WTC11 (cell line): ENCODE results near the gene KIAA1671. TPM values are rescaled to one million over a fixed set of nuclear protein-coding genes. Genes with fewer than 3 reads are reported as not detected.
A peak's percentile ranks its signal among the peaks of the same experiment; 100 is the strongest.

Experiments
- ATAC-seq: fragments of 200-7000 bp; cut with Tn5 transposase; 2 replicates; pipeline ENCODE4 v1.10.0; 2021; ENCODE audit warnings: mild to moderate bottlenecking, moderate library complexity
- CTCF ChIA-PET: fragments of 300-600 bp; sonication (Branson Sonifier 250); formaldehyde crosslinking; loops from one replicate; lab custom pipeline; 2021; ENCODE audit warnings: antibody characterized with exemption; lab: Charles Lee
- POLR2A ChIA-PET: fragments of 350-600 bp; sonication (Branson Sonifier 250); formaldehyde crosslinking; loops from one replicate; lab custom pipeline; 2021; ENCODE audit warnings: antibody characterized with exemption; lab: Charles Lee
- DNase-seq: peaks from one replicate; pipeline ENCODE4 v3.0.0; 2021; ENCODE audit warnings: low spot score
- H3K27ac Mint-ChIP-seq: 2 replicates; pipeline ENCODE4 v1.8.0; 2021; ENCODE audit warnings: mixed read lengths
- H3K27me3 Mint-ChIP-seq: 2 replicates; pipeline ENCODE4 v1.8.0; 2021; ENCODE audit warnings: low read depth, mild to moderate bottlenecking, moderate library complexity, mixed read lengths
- H3K36me3 Mint-ChIP-seq: 2 replicates; pipeline ENCODE4 v1.8.0; 2021; ENCODE audit warnings: mixed read lengths
- H3K4me1 Mint-ChIP-seq: 2 replicates; pipeline ENCODE4 v1.8.0; 2022; ENCODE audit warnings: mixed read lengths
- H3K4me3 Mint-ChIP-seq: 2 replicates; pipeline ENCODE4 v1.8.0; 2021; ENCODE audit warnings: mild to moderate bottlenecking, moderate library complexity, mixed read lengths
- H3K9me3 Mint-ChIP-seq: 2 replicates; pipeline ENCODE4 v1.8.0; 2021; ENCODE audit warnings: mixed read lengths
- FOXP1 ChIP-seq: sonication (generic); formaldehyde crosslinking; IDR thresholded peaks from 2 replicates; pipeline ENCODE4 v1.8.0; 2022; ENCODE audit warnings: missing genetic modification reagents, mild to moderate bottlenecking, moderate library complexity, borderline replicate concordance
- GABPB1 ChIP-seq: sonication (generic); formaldehyde crosslinking; IDR thresholded peaks from 2 replicates; pipeline ENCODE4 v1.8.1; 2023; ENCODE audit warnings: mild to moderate bottlenecking, missing genetic modification reagents
- GTF2I ChIP-seq: fragments of 250-450 bp; sonication (Bioruptor Pico); conservative IDR thresholded peaks from 2 replicates; pipeline ENCODE4 v1.4.0; 2021; ENCODE audit warnings: mild to moderate bottlenecking
- JUN ChIP-seq: sonication (generic); formaldehyde crosslinking; IDR thresholded peaks from 2 replicates; pipeline ENCODE4 v1.8.0; 2023; ENCODE audit warnings: mild to moderate bottlenecking, missing genetic modification reagents
- MLX ChIP-seq: sonication (generic); formaldehyde crosslinking; IDR thresholded peaks from 2 replicates; pipeline ENCODE4 v1.8.1; 2023; ENCODE audit warnings: mild to moderate bottlenecking, missing genetic modification reagents, moderate library complexity
- MXD4 ChIP-seq: fragments of 250-450 bp; sonication (Bioruptor Pico); IDR thresholded peaks from 2 replicates; pipeline ENCODE4 v1.8.0; 2021; ENCODE audit warnings: mild to moderate bottlenecking, moderate library complexity, borderline replicate concordance
- MYBL2 ChIP-seq: sonication (generic); formaldehyde crosslinking; IDR thresholded peaks from 2 replicates; pipeline ENCODE4 v1.8.1; 2023; ENCODE audit warnings: mild to moderate bottlenecking, moderate library complexity, missing genetic modification reagents
- NFE2L1 ChIP-seq: sonication (generic); formaldehyde crosslinking; IDR thresholded peaks from 2 replicates; pipeline ENCODE4 v1.8.1; 2023; ENCODE audit warnings: missing genetic modification reagents
- NFYB ChIP-seq: sonication (generic); formaldehyde crosslinking; conservative IDR thresholded peaks from 2 replicates; pipeline ENCODE4 v1.8.0; 2022; ENCODE audit warnings: low read depth, missing genetic modification reagents
- NR3C1 ChIP-seq: sonication (generic); formaldehyde crosslinking; conservative IDR thresholded peaks from 2 replicates; pipeline ENCODE4 v1.8.1; 2023; ENCODE audit warnings: low read depth, mild to moderate bottlenecking, missing genetic modification reagents
- OVOL2 ChIP-seq: fragments of 250-450 bp; sonication (Bioruptor Pico); IDR thresholded peaks from 2 replicates; pipeline ENCODE4 v1.9.0; 2021; ENCODE audit warnings: mild to moderate bottlenecking, borderline replicate concordance
- PREB ChIP-seq: sonication (generic); formaldehyde crosslinking; IDR thresholded peaks from 2 replicates; pipeline ENCODE4 v1.8.1; 2022; ENCODE audit warnings: mild to moderate bottlenecking, missing genetic modification reagents, moderate library complexity, borderline replicate concordance
- PRRX2 ChIP-seq: fragments of 250-450 bp; sonication (Bioruptor Pico); IDR thresholded peaks from 2 replicates; pipeline ENCODE4 v1.8.0; 2021; ENCODE audit warnings: mild to moderate bottlenecking
- STAT6 ChIP-seq: sonication (generic); formaldehyde crosslinking; conservative IDR thresholded peaks from 2 replicates; pipeline ENCODE4 v1.8.1; 2023; ENCODE audit warnings: mild to moderate bottlenecking, low read depth, missing genetic modification reagents, moderate library complexity
- TCF7 ChIP-seq: sonication (generic); formaldehyde crosslinking; IDR thresholded peaks from 2 replicates; pipeline ENCODE4 v1.8.0; 2022; ENCODE audit warnings: mild to moderate bottlenecking, low read depth, missing genetic modification reagents, moderate library complexity
- TEAD1 ChIP-seq: sonication (generic); formaldehyde crosslinking; IDR thresholded peaks from 2 replicates; pipeline ENCODE4 v1.8.0; 2022; ENCODE audit warnings: mild to moderate bottlenecking, missing genetic modification reagents
- TEAD4 ChIP-seq: sonication (generic); formaldehyde crosslinking; IDR thresholded peaks from 2 replicates; pipeline ENCODE4 v1.8.0; 2022; ENCODE audit warnings: mild to moderate bottlenecking, missing genetic modification reagents
- TP53 ChIP-seq: sonication (generic); formaldehyde crosslinking; IDR thresholded peaks from 2 replicates; pipeline ENCODE4 v1.8.1; 2023; ENCODE audit warnings: mild to moderate bottlenecking, missing genetic modification reagents
- ZNF396 ChIP-seq: fragments of 250-450 bp; sonication (Bioruptor Pico); IDR thresholded peaks from 2 replicates; pipeline ENCODE4 v1.8.0; 2021; ENCODE audit warnings: mild to moderate bottlenecking, moderate library complexity, borderline replicate concordance
- ZNF423 ChIP-seq: fragments of 250-450 bp; sonication (Bioruptor Pico); IDR thresholded peaks from 2 replicates; pipeline ENCODE4 v2.1.2; 2022; ENCODE audit warnings: mild to moderate bottlenecking, moderate library complexity
- ZNF512 ChIP-seq: sonication (generic); formaldehyde crosslinking; IDR thresholded peaks from 2 replicates; pipeline ENCODE4 v1.8.1; 2022; ENCODE audit warnings: missing genetic modification reagents, borderline replicate concordance
- total RNA-seq: library from RNA; stranded (reverse); gene quantifications from 3 replicates; pipeline ENCODE4 v1.2.3, GENCODE V29; 2021

The KIAA1671 gene
- total RNA-seq, 1 experiment from 2014 or later = 26.0 TPM

GRCh38 chr22:24965822-24966626 lies 13.5 kb downstream of the KIAA1671 start:
- no peak for TF ChIP-seq GTF2I (CRISPR knock-in tag)
- no peak for TF ChIP-seq OVOL2 (CRISPR knock-in tag)
- TF ChIP-seq NFE2L1 = no peak
- no peaks in the 10 kb centered on the region for H3K27me3 Mint-ChIP-seq
- peaks cover 47% of the 10 kb centered on the region for H3K4me1 Mint-ChIP-seq
- ATAC-seq = no peak
- no peak for DNase-seq
- peaks cover 6% of the 10 kb centered on the region; the same call in 1 of the 2 replicates for H3K36me3 Mint-ChIP-seq
- no peaks in the 10 kb centered on the region for H3K9me3 Mint-ChIP-seq
- ChIA-PET CTCF (interaction anchor here (0.8 to 1.7 kb wide), 3 partner anchors 14 to 62 kb away, joined by 3 to 7 read pairs (median 3); no protein-coding TSS in a partner anchor), POLR2A (no interaction called here)
- no peak overlapping the region for H3K4me3 Mint-ChIP-seq
- peak overlapping the region; percentile 82 for H3K27ac Mint-ChIP-seq

GRCh38 chr22:24968066-24968561 lies 15.6 kb downstream of the KIAA1671 start:
- H3K27ac Mint-ChIP-seq = peak overlapping the region; percentile 97
- H3K9me3 Mint-ChIP-seq = no peaks in the 10 kb centered on the region
- peaks cover 51% of the 10 kb centered on the region for H3K4me1 Mint-ChIP-seq
- CTCF ChIA-PET = interaction anchor here (1.1 to 1.4 kb wide), 2 partner anchors 54 to 89 kb away, joined by 3 to 4 read pairs; no protein-coding TSS in a partner anchor
- H3K27me3 Mint-ChIP-seq = no peaks in the 10 kb centered on the region
- POLR2A ChIA-PET = no interaction called here
- DNase-seq = peak; percentile 76
- peak; percentile 79; the same call in 1 of the 2 replicates for TF ChIP-seq TEAD4
- TF ChIP-seq TCF7 = no peak
- 0 out of 2 replicates have a peak, but pooled peaks have one; percentile 15 for TF ChIP-seq TEAD1 (CRISPR knock-in tag)
- no peak overlapping the region for H3K4me3 Mint-ChIP-seq
- peak; percentile 90 for ATAC-seq
- H3K36me3 Mint-ChIP-seq = peaks cover 6% of the 10 kb centered on the region; the same call in 1 of the 2 replicates

- no peak overlapping the region for H3K4me3 Mint-ChIP-seq
- H3K27ac Mint-ChIP-seq = peak overlapping the region; percentile 97
- no peak for DNase-seq
- 0 out of 2 replicates have a peak, but pooled peaks have one; percentile 18 for TF ChIP-seq MYBL2
- TF ChIP-seq ZNF423 = peak; percentile 84
- TF ChIP-seq NFYB (CRISPR knock-in tag) = no peak
- TF ChIP-seq FOXP1 (CRISPR knock-in tag) = no peak
- ChIA-PET POLR2A (no interaction called here), CTCF (interaction anchor here (1.4 to 1.8 kb wide), 2 partner anchors 20 to 52 kb away, joined by 3 to 7 read pairs; no protein-coding TSS in a partner anchor)
- H3K9me3 Mint-ChIP-seq = no peaks in the 10 kb centered on the region
- H3K27me3 Mint-ChIP-seq = no peaks in the 10 kb centered on the region
- H3K4me1 Mint-ChIP-seq = peaks cover 51% of the 10 kb centered on the region
- H3K36me3 Mint-ChIP-seq = peaks cover 3% of the 10 kb centered on the region; the same call in 1 of the 2 replicates
- ATAC-seq = peak; percentile 11
Measured at GRCh38 chr22:24969560-24970301, 17.2 kb downstream of the KIAA1671 start.

GRCh38 chr22:24972369-24972768 lies 19.9 kb downstream of the KIAA1671 start:
- H3K9me3 Mint-ChIP-seq = no peaks in the 10 kb centered on the region
- POLR2A ChIA-PET = no interaction called here
- TF ChIP-seq MXD4 (CRISPR knock-in tag) (no peak), GTF2I (CRISPR knock-in tag) (no peak), MLX (no peak), JUN (CRISPR knock-in tag) (no peak), GABPB1 (CRISPR knock-in tag) (no peak), TP53 (CRISPR knock-in tag) (no peak), PRRX2 (CRISPR knock-in tag) (no peak), NR3C1 (CRISPR knock-in tag) (no peak), STAT6 (CRISPR knock-in tag) (no peak), FOXP1 (CRISPR knock-in tag) (no peak), MYBL2 (no peak), ZNF512 (no peak), PREB (CRISPR knock-in tag) (no peak), ZNF396 (CRISPR knock-in tag) (no peak), NFE2L1 (no peak)

More at GRCh38 chr22:24972369-24972768, 19.9 kb downstream of the KIAA1671 start:
- no peaks in the 10 kb centered on the region for H3K27me3 Mint-ChIP-seq
- CTCF ChIA-PET = no interaction called here
- H3K4me3 Mint-ChIP-seq = no peak overlapping the region
- no peak overlapping the region; the same call in 1 of the 2 replicates for H3K27ac Mint-ChIP-seq
- ATAC-seq = no peak
- peaks cover 63% of the 10 kb centered on the region for H3K4me1 Mint-ChIP-seq
- H3K36me3 Mint-ChIP-seq = no peaks in the 10 kb centered on the region
- DNase-seq = no peak
